ENCODE measurements around the gene CRELD1. TPM values are rescaled to one million over a fixed set of nuclear protein-coding genes. Genes with fewer than 3 reads are reported as not detected.

Gene CRELD1
- total RNA-seq, 3 donors from 2014 or later, result 16.7 to 54.1 (median 29.3) TPM

DNA sequence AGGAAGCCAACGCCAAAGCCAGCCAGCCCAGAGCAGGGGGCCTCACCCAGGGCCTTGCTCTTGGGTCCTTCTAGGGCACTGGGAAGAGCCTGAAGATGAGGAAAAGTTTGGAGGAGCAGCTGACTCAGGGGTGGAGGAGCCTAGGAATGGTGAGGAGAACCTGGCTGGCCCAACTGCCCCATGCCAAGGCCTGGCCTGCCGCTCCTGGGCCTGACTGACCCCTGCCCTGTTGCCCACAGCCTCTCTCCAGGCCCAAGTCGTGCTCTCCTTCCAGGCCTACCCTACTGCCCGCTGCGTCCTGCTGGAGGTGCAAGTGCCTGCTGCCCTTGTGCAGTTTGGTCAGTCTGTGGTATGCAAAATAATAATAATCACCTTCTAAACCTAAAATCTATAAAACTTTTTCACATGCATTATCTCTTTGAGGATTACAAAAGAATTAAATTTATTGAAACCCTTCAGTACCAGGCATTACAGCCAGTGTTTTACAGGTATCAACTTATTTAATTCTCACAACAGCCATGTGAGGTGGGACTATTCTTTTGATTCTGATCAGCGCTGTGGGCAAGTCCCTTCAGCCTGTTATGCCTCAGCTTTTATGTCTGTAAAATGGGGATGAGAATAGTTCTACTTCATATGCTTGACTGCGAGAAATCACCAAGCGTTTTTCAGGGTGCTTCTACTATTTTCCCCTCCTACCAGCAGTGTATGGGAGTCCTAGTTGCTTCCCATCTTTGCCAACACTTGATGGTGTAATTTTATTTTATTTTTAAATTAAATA lies 15.2 kb upstream of the CRELD1 start:
- H3K9me3 ChIP-seq, result no peaks in the 10 kb centered on the region
- peaks cover 35% of the 10 kb centered on the region for H3K4me1 ChIP-seq (ENCODE audit: low read depth)
- TF ChIP-seq, protein P1, sequence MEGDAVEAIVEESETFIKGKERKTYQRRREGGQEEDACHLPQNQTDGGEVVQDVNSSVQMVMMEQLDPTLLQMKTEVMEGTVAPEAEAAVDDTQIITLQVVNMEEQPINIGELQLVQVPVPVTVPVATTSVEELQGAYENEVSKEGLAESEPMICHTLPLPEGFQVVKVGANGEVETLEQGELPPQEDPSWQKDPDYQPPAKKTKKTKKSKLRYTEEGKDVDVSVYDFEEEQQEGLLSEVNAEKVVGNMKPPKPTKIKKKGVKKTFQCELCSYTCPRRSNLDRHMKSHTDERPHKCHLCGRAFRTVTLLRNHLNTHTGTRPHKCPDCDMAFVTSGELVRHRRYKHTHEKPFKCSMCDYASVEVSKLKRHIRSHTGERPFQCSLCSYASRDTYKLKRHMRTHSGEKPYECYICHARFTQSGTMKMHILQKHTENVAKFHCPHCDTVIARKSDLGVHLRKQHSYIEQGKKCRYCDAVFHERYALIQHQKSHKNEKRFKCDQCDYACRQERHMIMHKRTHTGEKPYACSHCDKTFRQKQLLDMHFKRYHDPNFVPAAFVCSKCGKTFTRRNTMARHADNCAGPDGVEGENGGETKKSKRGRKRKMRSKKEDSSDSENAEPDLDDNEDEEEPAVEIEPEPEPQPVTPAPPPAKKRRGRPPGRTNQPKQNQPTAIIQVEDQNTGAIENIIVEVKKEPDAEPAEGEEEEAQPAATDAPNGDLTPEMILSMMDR (IDR thresholded peaks at IDR 0.05), result no peak
- H3K4me3 ChIP-seq, result no peak overlapping the region
- no peaks in the 10 kb centered on the region for H3K36me3 ChIP-seq (ENCODE audit: low read depth)
- ATAC-seq, result no peak
- no peak for DNase-seq
- intact Hi-C loops (cut with DNase I, micrococcal nuclease), result no loop called here

DNA sequence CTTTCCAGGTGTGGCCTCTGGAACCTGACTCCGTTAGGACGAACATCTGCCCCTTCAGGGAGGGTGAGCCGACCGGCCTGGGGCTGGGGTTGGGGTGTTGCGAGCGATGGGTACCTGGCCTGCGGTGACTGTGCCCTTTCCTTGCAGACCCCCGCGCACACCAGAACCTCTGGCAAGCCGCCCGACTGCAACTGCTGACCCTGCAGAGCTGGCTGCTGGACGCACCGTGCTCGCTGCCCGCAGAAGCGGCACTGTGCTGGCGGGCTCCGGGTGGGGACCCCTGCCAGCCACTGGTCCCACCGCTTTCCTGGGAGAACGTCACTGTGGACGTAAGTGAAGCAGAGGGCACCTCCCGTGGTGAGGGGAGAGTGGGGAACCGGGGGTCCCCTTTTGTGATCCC lies 5.5 kb upstream of the CRELD1 start:
- H3K9me3 ChIP-seq, result no peaks in the 10 kb centered on the region
- H3K4me3 ChIP-seq, result no peak overlapping the region
- no peaks in the 10 kb centered on the region for H3K36me3 ChIP-seq (ENCODE audit: low read depth)
- ATAC-seq (no peak), DNase-seq (no peak)
- intact Hi-C loops (cut with DNase I, micrococcal nuclease), result no loop called here
- H3K4me1 ChIP-seq (ENCODE audit: low read depth), result peaks cover 8% of the 10 kb centered on the region
- TF ChIP-seq, protein P1 (IDR thresholded peaks at IDR 0.05), result no peak

DNA sequence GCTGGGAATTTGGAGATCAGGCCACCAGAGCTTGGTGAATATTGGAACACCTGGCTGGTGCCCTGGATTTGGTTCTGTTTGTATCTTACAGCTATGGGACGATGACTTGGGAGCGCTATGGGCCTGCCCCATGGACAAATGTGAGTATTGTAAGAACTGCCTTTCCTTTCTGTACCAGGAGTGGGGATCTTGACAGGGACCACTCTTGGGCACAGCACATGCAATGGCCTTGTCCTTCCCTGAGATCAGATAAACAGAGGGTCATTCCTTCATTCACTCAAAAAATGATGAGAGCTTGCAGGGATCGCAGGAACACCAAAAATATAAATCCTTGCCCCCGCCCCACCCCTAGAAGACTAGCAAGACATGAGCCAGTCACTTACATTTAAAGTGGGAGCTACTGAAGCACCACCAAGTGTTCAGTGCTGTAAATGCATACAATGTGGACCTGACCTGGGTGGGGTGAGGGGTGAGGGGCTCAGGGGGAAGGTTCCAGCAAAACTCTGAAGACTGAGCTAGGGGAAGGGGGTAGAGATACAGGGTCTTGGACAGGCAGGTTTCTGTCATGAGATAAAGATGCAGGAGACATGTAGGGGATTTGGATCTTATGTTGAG lies 2.7 kb upstream of the CRELD1 start:
- DNase-seq, result no peak
- no peak for ATAC-seq
- Histone ChIP-seq H3K4me1 (ENCODE audit: low read depth) (peaks cover 22% of the 10 kb centered on the region), H3K36me3 (ENCODE audit: low read depth) (no peaks in the 10 kb centered on the region), H3K9me3 (no peaks in the 10 kb centered on the region), H3K4me3 (no peak overlapping the region)
- TF ChIP-seq, protein P1 (IDR thresholded peaks at IDR 0.05), result no peak
- intact Hi-C loops (cut with DNase I, micrococcal nuclease), result no loop called here

DNA sequence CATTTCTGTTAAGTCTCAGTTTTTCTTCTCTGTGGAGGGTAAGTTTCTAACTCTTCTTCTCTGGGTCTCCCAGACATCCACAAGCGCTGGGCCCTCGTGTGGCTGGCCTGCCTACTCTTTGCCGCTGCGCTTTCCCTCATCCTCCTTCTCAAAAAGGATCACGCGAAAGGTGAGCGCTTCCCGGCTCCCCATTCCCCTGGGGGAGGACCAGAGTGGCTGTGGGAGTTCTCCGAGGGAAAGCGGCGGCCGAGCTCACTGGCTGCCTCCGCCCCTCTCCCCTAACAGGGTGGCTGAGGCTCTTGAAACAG lies 1.1 kb upstream of the CRELD1 start:
- Histone ChIP-seq H3K9me3 (no peaks in the 10 kb centered on the region), H3K36me3 (ENCODE audit: low read depth) (no peaks in the 10 kb centered on the region), H3K4me3 (peak overlapping the region; percentile 31), H3K4me1 (ENCODE audit: low read depth) (peaks cover 22% of the 10 kb centered on the region)
- TF ChIP-seq, protein P1 (IDR thresholded peaks at IDR 0.05), result no peak
- ATAC-seq, result no peak
- intact Hi-C loops (cut with DNase I, micrococcal nuclease), result no loop called here
- DNase-seq, result peak in 1 of 3 donors; percentile 21

DNA sequence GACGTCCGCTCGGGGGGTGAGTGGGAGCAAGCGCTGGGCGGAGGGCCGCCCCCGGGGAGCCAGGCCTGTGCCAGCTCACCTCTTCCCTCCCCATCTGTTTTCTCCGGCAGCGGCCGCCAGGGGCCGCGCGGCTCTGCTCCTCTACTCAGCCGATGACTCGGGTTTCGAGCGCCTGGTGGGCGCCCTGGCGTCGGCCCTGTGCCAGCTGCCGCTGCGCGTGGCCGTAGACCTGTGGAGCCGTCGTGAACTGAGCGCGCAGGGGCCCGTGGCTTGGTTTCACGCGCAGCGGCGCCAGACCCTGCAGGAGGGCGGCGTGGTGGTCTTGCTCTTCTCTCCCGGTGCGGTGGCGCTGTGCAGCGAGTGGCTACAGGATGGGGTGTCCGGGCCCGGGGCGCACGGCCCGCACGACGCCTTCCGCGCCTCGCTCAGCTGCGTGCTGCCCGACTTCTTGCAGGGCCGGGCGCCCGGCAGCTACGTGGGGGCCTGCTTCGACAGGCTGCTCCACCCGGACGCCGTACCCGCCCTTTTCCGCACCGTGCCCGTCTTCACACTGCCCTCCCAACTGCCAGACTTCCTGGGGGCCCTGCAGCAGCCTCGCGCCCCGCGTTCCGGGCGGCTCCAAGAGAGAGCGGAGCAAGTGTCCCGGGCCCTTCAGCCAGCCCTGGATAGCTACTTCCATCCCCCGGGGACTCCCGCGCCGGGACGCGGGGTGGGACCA lies 632 bp upstream of the CRELD1 start:
- Histone ChIP-seq H3K4me3 (peak overlapping the region; percentile 31), H3K4me1 (ENCODE audit: low read depth) (peaks cover 22% of the 10 kb centered on the region), H3K9me3 (no peaks in the 10 kb centered on the region), H3K36me3 (ENCODE audit: low read depth) (no peaks in the 10 kb centered on the region)
- ATAC-seq (peak; percentile 81), DNase-seq (peak; percentile 85 to 92 (median 90))
- TF ChIP-seq, protein P1 (IDR thresholded peaks at IDR 0.05), result peak; percentile 51
- intact Hi-C loops (cut with DNase I, micrococcal nuclease), result no loop called here
